Measurements from ENCODE around the gene LCK.

DNA sequence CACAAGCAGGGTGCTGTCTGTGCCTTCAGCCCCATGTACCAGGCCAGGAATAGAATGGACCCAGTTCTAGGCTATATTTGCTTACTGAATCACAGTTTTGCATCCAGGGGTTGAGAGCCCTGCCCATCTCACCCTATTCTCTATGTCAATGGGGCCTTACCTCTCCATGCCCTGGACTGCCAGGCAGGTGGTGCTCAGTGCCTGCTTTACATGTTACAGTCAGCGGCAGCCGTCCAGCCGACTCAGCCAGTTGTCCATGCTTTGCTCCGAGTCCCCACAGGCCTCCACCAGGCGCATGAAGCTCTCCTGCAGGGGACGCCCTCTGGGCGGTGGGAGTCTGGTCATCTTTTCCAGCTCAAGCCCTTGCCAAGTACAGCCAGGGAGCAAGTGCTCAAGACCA is 16.3 kb upstream of the LCK start:
- TF ChIP-seq CTCF (IDR thresholded peaks at IDR 0.05) (no peak), TCF7L2 (IDR thresholded peaks at IDR 0.05; ENCODE audit: low read depth, low read length) (no peak)
- TF ChIP-seq, protein P1, sequence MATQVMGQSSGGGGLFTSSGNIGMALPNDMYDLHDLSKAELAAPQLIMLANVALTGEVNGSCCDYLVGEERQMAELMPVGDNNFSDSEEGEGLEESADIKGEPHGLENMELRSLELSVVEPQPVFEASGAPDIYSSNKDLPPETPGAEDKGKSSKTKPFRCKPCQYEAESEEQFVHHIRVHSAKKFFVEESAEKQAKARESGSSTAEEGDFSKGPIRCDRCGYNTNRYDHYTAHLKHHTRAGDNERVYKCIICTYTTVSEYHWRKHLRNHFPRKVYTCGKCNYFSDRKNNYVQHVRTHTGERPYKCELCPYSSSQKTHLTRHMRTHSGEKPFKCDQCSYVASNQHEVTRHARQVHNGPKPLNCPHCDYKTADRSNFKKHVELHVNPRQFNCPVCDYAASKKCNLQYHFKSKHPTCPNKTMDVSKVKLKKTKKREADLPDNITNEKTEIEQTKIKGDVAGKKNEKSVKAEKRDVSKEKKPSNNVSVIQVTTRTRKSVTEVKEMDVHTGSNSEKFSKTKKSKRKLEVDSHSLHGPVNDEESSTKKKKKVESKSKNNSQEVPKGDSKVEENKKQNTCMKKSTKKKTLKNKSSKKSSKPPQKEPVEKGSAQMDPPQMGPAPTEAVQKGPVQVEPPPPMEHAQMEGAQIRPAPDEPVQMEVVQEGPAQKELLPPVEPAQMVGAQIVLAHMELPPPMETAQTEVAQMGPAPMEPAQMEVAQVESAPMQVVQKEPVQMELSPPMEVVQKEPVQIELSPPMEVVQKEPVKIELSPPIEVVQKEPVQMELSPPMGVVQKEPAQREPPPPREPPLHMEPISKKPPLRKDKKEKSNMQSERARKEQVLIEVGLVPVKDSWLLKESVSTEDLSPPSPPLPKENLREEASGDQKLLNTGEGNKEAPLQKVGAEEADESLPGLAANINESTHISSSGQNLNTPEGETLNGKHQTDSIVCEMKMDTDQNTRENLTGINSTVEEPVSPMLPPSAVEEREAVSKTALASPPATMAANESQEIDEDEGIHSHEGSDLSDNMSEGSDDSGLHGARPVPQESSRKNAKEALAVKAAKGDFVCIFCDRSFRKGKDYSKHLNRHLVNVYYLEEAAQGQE (IDR thresholded peaks at IDR 0.05; ENCODE audit: insufficient read depth in 1 of 2, low read depth in 2 of 2, low read length in 1 of 2) = no peak

All from Panc1 (cell line).